HG03060 (cell line): ENCODE measurements around the gene PALLD.

Experiments
- ATAC-seq: cut with Tn5 transposase; IDR thresholded peaks from one replicate; pipeline ENCODE4 v1.9.1; 2021; ENCODE audit warnings: low read depth, moderate number of reproducible peaks; ENCODE audit not compliant: unreplicated experiment

The PALLD gene

DNA sequence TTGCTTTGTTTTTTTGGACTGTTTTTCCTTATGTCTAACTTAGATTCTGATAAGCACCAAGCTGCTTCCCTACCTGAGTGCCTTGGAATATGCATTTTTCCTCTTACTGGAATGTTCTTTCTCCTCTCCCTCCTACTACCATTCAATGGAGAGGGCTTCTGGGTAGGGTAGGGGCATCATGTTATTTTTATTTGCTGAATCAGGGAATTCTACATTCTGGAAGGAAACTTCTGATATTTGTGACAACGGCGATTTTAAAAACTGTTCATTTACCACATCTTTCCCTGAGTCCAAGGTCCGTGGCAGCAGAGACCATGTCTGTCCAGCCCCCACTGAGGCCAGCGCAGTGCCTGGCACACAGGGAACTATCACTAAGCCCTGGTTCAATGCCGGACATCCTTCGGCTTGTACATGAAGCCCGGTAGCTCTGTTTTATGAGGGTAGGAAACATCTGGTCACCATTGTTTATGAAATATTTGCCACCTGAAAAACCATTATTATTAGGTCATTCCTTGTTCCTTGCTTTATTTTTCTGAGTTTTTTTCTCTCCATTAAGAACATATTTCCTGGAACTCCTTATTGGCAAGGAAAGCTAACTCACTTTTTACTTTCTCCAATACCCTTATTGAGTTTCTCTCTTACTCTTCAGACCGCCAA, 57.0 kb downstream of the PALLD start:
- no peak for ATAC-seq

DNA sequence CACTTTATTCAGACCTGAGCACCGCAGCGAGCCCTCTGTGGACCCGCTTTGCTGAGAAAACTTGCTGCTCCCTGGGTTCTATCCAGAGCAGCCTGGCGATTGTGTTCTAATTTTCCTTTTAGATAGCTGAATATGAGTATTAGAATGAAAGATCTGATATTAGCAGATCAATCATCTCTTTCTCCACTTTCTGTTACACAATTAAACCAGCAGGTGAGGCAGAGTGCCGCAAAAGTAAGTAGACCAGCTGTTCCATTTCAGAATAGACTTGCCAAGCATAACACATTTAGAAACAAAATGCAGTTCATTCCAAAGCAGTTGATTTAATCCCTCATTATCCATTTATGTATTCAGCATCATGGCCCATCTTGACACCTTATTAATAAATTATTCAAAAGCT, 58.6 kb downstream of the PALLD start:
- no peak for ATAC-seq

DNA sequence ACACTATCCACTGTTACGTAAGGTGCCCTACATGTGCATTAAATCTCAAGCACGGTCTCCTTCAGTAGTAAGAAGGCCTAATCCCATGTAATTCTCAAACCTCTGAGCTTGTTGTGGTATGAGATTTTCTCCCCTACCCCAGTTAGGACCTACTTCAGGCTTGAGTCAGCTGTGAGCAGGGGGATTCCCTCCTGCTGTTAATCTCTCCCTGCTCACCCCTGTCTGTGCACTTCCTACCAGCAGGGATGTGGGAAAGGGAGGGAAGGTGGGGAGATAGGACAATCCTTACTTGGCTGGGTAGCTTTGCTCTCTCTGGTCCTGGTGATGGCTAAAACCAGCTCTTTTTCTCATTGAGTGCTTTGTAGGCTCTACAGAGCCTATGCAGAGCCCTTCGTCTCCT, 60.8 kb downstream of the PALLD start:
- no peak for ATAC-seq

DNA sequence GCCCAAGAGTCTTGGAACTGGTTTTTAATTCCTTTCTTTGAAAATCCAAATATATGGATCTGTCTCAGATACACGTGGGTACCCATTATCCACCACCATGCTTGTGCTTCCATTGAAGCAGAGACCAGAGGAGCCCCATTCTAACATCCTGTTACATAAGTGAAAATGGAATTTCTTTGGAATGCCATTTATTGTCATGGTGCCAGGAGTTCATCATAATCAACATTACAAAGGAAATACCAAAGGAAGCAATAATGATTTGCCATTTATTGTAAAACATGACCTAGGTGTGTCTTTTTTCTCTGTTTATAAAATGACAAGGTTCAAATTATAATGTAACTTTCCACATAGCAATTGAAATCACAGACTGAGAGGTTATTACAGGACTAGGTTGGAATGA, 61.7 kb downstream of the PALLD start:
- ATAC-seq = no peak

DNA sequence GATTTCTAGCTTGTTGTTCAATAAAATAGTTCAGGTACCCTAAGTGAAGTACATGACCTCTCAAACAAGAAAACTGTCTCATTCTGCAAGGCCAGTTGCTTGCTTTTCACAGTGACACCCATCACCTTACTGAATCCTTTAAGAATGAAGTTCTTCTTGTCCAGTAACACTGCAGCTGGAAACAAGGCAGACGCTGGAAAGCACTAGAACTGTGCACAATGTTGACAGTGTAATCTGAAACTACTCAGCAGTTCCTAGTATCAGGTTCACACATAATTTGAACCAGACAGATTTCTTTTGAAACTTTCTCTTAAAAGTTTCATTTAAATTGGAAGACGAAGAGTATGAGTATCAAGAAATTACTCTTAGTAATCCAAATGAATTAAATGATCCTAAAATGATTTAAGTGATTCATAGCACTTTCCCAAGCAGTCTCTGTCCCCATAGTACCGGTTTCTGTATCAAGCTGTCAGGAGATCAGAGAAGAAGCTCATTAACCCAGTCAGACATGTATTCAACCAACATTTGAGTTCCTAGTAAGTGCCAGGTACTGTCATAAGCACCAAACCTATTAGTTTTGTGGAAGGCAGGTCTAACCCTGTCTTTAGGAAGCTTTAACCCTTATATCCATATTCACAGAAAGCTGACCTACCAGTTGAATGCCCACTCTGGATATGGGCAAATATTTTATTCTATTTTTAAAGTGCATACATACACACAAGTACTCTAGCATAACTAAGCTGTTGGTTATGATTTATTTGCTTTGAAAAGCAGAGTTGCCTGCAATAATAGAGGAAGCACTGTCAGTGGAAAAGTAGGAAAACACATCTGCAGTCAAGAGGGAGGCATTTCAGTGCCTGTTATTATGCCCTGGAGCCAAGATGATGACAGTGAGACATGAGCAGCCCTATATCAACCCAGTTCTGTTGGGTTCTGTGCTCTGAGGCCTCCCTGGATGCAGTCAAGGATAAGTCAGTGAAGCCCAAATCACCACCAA, 63.6 kb downstream of the PALLD start:
- no peak for ATAC-seq

DNA sequence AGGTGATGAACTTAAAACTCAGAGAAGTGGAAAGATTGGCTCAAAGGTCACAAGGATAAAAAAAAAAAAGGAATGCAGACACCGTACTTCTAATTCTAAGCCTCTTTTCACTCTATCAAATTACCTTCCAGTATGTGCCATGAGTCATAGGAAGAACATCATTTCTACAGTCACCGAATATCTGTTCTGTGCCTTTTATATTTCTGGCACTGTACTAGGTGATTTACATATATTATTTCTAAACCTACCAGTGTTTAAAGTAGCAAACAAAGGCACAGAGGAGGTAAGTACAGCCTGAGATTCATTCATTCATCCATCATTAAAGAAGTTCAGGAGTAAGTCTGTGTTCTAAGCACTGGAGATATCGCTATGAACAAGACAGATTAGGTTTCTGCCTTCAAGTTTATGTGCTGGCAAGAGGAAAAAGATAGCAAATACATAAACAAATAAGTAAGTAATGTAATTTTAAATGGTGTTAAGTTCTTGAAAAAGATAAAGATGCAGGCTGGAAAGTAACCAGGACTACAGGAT, 65.3 kb downstream of the PALLD start:
- no peak for ATAC-seq

DNA sequence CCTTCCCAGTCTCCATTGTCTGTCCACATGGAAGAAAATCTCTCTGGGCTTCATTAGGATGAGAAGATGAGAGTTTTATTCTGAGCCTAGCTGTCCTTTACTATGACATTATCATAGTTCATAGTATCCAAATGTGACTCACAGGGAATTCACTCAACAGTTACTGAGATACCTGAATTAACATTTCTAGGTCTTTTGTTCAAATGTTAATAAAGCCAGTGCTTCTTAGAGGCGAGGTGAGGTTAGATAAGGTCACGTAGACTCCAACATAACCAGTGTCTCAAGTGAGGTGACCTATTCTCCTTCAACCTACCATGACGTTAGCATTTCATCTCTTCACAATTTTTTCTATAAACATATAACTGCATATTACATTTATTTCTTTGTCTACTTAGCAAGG, 67.2 kb downstream of the PALLD start:
- no peak for ATAC-seq

DNA sequence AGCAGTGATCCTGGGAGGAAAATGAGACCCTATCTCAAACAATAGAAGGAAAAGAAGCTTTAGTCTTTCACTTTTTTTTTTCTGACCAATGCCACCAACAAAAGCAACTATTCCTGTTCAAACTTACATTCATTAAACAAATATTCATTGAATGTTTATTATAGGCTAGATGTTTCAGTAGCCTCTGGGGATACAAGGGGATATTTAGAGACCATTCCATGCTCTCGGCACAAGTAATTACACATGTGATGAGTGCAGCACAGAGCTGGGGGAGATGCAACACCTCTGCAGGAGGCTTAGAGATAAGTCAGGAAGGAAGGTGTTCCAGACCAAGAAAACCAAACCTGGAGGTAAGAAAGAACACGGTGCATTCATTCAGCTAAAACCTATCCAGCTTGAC, 68.3 kb downstream of the PALLD start:
- no peak for ATAC-seq

DNA sequence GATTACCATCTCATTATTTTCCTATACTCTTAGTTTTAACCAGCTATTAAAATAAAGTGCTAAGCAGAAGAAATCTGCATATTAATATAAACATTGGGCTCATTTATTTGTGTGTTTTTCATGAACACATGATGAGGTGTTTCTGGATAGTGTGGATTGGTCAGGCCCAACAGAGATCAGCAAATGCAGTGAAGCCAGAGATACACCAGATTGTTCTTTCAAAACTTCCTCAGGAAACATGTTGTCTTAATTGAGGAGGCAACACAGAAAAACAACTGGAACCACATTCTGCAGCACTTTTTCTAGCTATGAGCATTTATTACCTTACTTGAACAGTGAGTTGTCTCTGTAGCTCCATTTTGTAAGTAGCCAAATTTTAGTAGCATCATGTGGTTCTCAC, 69.9 kb downstream of the PALLD start:
- no peak for ATAC-seq

DNA sequence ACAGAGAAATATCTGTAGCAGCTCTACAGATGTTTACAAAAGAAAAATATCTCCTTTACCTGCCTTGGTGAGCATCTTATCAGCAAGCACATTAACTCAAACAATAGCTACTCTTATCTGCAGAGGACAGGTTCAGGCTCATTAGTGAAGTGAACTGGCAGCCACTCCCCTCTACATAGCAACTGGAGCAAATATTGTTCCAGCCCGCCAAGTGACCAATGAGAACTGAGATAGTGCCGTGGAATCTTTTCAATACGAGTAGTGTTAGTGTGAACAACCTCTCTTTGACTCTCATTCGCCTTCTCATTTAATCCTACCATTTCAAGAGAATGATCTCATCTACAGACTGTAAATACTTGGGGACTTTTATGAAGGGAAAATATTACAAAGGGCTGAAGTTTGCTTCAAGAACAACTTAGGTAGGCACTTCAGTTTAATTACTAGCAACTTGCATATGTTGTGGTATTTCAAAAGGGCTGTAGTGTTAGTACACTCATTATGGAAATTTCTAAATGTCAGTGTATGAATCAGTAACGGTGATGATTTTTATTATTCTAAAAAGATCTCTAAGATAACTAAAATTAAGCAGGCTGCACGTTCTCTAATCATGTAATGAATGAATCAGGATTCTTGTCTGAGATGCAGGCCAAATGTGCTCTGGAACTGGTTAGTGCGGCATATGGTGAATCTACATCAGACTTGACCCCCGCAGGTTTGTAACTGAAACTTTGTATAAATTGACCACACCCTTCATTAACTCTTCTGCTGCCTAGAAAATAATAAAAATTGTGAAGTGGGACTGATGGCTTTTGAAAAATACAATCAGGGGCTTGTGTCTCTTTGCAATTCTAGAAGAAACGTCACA, 72.4 kb downstream of the PALLD start:
- ATAC-seq = no peak

DNA sequence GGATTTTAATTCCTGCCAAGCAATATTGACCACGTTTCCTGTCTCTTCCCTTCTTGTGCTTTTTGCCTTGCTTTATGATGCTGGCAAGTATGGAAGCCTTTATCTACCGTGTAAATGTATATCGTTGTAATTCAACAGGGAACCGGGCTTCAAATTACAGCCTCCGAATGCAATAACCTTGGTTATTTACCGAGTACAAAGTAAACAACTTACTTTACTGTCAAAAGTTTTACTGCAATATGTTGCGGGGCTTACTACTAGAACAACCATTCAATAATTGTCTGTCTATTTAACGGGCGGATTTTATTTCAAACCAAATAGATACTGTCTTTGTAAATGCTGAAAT, 73.1 kb downstream of the PALLD start:
- no peak for ATAC-seq

DNA sequence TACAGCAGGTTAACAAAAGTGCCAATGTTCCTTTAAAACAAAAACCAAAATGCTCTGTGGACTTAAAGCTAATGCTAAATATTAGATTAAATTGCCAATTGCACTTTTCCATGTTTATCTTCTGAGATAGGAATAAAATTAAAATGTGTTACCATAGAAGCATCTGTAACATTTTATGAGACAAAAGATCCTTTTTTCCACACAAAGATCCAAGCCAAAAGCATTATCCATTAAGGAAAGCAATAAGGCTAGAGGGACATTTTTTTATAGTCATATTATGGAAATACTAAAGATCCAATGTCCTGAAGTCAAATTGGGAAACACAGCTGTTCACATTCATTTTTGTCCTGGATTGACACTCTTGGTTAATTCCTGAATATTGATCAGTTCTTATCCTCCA, 73.6 kb downstream of the PALLD start:
- ATAC-seq = no peak

DNA sequence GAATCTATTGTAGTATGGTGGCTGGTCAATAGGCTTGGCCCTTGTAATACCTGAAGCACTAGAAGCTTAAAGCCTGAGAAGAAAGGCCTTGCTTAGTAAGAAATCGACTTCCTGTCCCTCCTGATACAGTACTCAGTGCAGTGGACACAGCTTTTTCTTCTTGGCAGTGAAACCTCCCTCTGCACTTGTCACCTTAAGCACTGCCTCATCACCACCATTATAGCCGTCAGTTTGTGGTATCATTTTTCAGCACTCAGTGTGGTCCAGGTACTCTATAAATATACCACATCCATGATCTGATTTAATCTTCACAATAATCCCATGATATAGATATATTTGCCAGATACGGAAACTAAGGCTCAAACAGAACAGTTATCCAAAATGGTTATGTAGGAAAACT, 75.2 kb downstream of the PALLD start:
- no peak for ATAC-seq

DNA sequence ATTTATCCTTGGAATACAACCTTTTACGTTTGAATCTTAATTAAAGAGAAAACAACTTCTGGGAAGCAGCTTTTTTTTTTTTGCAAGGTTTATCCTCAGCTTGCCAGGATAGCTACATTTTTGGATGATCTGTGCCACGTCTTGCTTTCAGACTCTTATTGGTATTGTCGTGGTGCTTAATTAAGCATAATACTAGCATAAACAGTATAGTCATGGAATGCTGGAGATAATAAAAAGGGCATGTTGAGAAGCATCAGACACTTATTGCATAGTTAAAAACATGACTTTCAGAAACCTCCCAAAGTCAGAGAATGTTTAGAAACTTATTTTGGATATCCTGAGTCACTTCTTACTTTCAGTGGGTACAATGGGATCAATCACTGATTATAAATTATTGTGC, 77.0 kb downstream of the PALLD start:
- no peak for ATAC-seq

DNA sequence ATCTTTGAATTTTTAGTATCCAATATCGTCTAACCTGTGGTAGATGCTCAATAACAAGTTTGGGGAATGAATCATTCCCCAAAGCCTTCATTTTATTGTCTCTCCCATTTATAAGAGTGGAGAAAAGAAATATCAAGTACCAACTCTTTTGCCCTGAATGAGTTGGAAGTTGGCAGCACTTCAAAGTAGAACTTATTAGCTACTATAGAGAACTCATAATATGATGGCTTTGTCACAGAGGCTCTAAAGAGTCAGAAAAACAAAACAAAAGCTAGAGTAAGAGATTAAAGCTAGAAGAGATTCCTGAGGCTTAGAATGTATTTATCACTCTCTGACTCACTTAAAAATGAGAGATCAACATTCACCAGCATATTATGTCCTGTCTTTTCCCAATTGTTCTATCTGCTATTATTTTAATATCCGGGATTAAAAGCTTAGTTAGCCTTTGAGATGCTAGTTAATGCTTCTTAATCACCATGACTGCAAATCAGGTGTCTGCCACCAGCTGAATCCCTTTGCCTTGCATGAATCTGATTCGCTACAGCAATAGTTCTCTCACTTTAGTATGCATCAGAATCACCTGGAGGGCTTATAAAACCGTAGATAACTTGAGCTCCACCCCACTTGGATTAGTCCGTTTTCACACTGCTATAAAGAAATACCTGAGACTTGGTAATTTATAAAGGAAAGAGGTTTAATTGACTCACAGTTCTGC, 77.9 kb downstream of the PALLD start:
- no peak for ATAC-seq

DNA sequence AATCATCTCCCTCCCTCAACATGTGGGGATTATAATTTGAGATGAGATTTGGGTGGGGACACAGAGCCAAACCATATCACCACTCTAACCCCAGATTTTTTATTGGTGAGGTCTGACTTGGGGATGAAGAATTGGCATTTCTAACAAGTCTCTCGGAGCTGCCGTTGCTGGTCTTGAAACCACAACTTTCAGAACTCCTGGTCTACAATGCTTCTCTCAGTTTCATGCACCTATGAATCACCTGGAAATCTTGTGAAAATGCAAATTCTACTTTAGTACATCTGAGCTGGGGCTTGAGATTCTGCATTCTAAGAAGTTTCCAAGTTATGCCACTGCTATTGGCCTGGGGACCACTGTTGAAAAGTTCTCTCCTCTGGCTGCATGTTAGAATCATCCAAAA, 78.6 kb downstream of the PALLD start:
- ATAC-seq = no peak

DNA sequence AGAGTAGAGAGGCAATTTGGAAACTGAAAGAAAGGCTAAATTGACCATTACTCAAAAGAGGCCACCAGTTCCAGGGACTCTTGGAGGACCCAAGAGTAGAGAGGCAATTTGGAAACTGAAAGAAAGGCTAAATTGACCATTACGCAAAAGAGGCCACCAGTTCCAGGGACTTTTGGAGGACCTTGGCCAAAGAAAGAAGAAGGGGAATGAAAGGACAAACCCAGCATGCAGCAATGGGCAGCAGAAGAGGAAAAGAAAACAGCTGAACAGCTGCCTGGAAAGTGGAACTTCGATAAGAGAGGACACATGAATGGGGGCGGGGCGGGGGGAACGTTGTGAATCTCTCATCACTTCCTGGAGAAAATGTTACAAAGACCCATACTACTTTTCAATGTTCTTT, 80.8 kb downstream of the PALLD start:
- ATAC-seq = no peak

DNA sequence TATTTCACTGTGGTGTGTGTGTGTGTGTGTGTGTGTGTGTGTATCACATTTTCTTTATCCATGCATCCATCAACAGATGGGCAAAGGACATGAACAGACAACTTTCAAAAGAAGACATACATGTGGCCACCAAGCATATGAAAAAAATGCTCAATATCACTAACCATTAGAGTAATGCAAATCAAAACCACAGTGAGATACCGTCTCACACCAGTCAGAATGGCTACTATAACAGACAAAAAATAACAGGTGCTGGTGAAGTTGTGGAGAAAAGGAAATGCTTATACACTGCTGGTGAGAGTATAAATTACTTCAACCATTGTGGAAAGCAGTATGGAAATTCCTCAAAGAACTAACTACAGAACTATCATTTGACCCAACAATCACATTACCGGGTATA, 83.4 kb downstream of the PALLD start:
- no peak for ATAC-seq

DNA sequence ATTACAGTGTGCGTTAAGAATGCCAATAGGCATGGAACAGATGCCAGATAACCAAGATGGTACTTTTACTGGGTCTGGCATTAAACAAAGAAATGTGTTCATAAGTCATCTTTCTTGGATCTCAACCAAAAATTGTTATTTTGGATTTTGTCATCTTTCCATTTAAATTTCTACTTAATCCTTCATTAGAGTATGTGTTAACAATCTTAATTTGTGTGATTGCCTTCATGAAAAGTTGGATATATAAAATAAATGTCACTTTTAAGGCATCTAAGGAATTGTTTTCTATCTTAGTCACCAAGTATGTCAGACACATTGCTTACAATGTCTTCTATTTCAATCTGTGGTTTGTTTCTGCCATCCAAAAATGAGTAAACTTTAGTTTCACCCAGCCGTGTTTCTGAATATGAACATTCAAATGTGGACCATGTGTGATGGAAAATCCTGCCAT, 87.5 kb downstream of the PALLD start:
- peak; percentile 45 for ATAC-seq
